K562 (cell line): Measurements from ENCODE around the gene SLC29A4. TPM values are rescaled to one million over a fixed set of nuclear protein-coding genes. Genes with fewer than 3 reads are reported as not detected.

Source experiments
- ARID2 ChIP-seq: fragments of 450-650 bp; IDR thresholded peaks from 2 replicates; pipeline ENCODE4 v1.6.1; 2017; ENCODE audit warnings: antibody characterized with exemption, mild to moderate bottlenecking
- BDP1 ChIP-seq: IDR thresholded peaks from 3 replicates; pipeline ENCODE4 v1.6.1; 2011; ENCODE audit not compliant: insufficient read length, insufficient read depth
- BHLHE40 ChIP-seq: IDR thresholded peaks from 2 replicates; pipeline ENCODE4 v1.6.1; 2011; ENCODE audit warnings: low read length, improper control_type of control experiment
- CXXC5 ChIP-seq: fragments of 250-450 bp; sonication (Bioruptor Pico); IDR thresholded peaks from 2 replicates; pipeline ENCODE4 v1.8.0; 2022; ENCODE audit warnings: inconsistent platforms, mild to moderate bottlenecking, moderate library complexity
- ELF2 ChIP-seq: fragments of 250-450 bp; sonication (Bioruptor Pico); IDR thresholded peaks from 2 replicates; pipeline ENCODE4 v1.5.0; 2021; ENCODE audit warnings: mild to moderate bottlenecking
- MAZ ChIP-seq, 2 experiments: fragments of 450-650 bp in 1 of 2; sonication (generic) in 1 of 2; formaldehyde crosslinking; IDR thresholded peaks in 1 of 2; conservative IDR thresholded peaks in 1 of 2; 2 replicates each; pipeline versions ENCODE4 v1.4.0 to v1.5.0; 2020; ENCODE audit warnings: mild to moderate bottlenecking in 1 of 2, missing genetic modification reagents in 1 of 2
- NRF1 ChIP-seq, 2 experiments: fragments of 450-650 bp; IDR thresholded peaks in 1 of 2; conservative IDR thresholded peaks in 1 of 2; 2 replicates each; pipeline ENCODE4 v1.6.1; 2014; ENCODE audit warnings: mild to moderate bottlenecking in 2 of 2
- TOE1 ChIP-seq, 2 experiments: fragments of 450-650 bp in 1 of 2; sonication (generic) in 1 of 2; formaldehyde crosslinking in 1 of 2; IDR thresholded peaks; 2 replicates each; pipeline versions ENCODE4 v1.7.1 to v1.8.0; 2016 to 2022; ENCODE audit warnings: borderline replicate concordance in 2 of 2, mild to moderate bottlenecking in 2 of 2, antibody characterized with exemption in 1 of 2, inconsistent platforms in 1 of 2, low read depth in 1 of 2, missing genetic modification reagents in 1 of 2, moderate library complexity in 1 of 2
- ZBTB7A ChIP-seq: IDR thresholded peaks from 2 replicates; pipeline ENCODE4 v1.6.1; 2011; ENCODE audit warnings: low read depth, mild to moderate bottlenecking, low read length, moderate library complexity, borderline replicate concordance; ENCODE audit not compliant: control insufficient read depth
- ZNF780A ChIP-seq: fragments of 250-450 bp; sonication (Bioruptor Pico); IDR thresholded peaks from 2 replicates; pipeline ENCODE4 v1.5.0; 2021; ENCODE audit warnings: mild to moderate bottlenecking
- polyA plus RNA-seq, 8 experiments: library from polyadenylated mRNA; depleted of rRNA in 4 of 8; stranded (reverse) in 5 of 8; unstranded in 3 of 8; fragments of >200 nt; fragmentation: Nextera tagmentation in 2 of 8; fragmentation: Illumina TruSeq in 1 of 8; extraction: Ambion mirVana in 2 of 8; extraction: Trizol in 1 of 8; gene quantifications; 2 replicates each; pipeline versions ENCODE4 v1.2.1 to v1.2.3, GENCODE V29; 2011 to 2014; ENCODE audit warnings: inconsistent platforms in 1 of 8, missing spikeins in 1 of 8
- total RNA-seq, 7 experiments: library from RNA; depleted of rRNA in 6 of 7; stranded (reverse); fragments of >200 nt in 6 of 7; fragmentation: Illumina TruSeq in 2 of 7; extraction: Trizol in 2 of 7; gene quantifications; 2 replicates each; pipeline versions ENCODE4 v1.2.1 to v1.2.3, GENCODE V29; 2011 to 2021; ENCODE audit warnings: low replicate concordance in 1 of 7
- TF ChIP-seq, protein P1 (sequence below): fragments of 450-650 bp; formaldehyde crosslinking; IDR thresholded peaks from 2 replicates; pipeline ENCODE4 v1.4.0; 2020; ENCODE audit warnings: mild to moderate bottlenecking, mixed read lengths
- TF ChIP-seq, protein P2 (sequence below): sonication (generic); formaldehyde crosslinking; IDR thresholded peaks from 2 replicates; pipeline ENCODE4 v1.8.0; 2022; ENCODE audit warnings: missing genetic modification reagents, mild to moderate bottlenecking, moderate library complexity, borderline replicate concordance
- TF ChIP-seq, protein P3 (sequence below), 2 experiments: IDR thresholded peaks; 2 replicates each; pipeline ENCODE4 v1.6.1; 2011; ENCODE audit warnings: borderline replicate concordance in 1 of 2, control low read depth in 1 of 2, low read depth in 1 of 2, low read length in 1 of 2, mild to moderate bottlenecking in 1 of 2, mixed read lengths in 1 of 2, moderate library complexity in 1 of 2; ENCODE audit not compliant: insufficient read depth in 1 of 2, insufficient read length in 1 of 2, poor library complexity in 1 of 2, severe bottlenecking in 1 of 2; ENCODE audit errors: extremely low read depth in 1 of 2

The SLC29A4 gene
- total and polyA plus RNA-seq, 9 of the 15 experiments (the other 6 are each of a cell fraction or from before 2014, with no cell fraction given) = 0.01 to 1.2 (median 0.37) TPM

DNA sequence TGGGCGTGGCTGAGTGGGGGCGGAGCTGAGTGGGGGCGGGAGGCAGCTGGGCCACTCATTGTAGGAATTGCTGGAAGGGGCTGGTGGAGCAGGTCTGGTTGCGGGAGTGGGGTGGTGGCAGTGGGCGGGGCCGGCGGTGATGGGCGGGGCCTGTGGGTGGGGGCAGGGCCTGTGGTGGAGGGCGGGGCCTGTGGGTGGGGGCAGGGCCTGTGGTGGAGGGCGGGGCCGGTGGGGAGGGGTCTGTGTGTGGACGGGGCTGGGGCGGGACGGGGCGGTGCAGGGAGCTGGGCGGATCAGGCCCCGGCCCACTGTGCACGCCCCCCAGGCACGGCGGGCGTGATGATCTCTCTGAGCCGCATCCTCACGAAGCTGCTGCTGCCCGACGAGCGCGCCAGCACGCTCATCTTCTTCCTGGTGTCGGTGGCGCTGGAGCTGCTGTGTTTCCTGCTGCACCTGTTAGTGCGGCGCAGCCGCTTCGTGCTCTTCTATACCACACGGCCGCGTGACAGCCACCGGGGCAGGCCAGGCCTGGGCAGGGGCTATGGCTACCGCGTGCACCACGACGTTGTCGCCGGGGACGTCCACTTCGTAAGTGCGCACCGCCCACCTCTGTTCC, 14.0 kb downstream of the SLC29A4 start (continued):
- TF ChIP-seq, protein P1, sequence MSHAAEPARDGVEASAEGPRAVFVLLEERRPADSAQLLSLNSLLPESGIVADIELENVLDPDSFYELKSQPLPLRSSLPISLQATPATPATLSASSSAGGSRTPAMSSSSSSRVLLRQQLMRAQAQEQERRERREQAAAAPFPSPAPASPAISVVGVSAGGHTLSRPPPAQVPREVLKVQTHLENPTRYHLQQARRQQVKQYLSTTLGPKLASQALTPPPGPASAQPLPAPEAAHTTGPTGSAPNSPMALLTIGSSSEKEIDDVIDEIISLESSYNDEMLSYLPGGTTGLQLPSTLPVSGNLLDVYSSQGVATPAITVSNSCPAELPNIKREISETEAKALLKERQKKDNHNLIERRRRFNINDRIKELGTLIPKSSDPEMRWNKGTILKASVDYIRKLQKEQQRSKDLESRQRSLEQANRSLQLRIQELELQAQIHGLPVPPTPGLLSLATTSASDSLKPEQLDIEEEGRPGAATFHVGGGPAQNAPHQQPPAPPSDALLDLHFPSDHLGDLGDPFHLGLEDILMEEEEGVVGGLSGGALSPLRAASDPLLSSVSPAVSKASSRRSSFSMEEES = no peak
- TF ChIP-seq ELF2 (CRISPR knock-in tag) (no peak), ZNF780A (CRISPR knock-in tag) (no peak), NRF1 (conservative IDR thresholded peaks at IDR 0.05 in 1 of 2, IDR thresholded peaks at IDR 0.05 in 1 of 2) (peak in 1 of 2 experiments; percentile 40; a peak in 1 of 4 replicates), ZBTB7A (peak; percentile 74; the same call in 1 of the 2 replicates), TOE1 (IDR thresholded peaks at IDR 0.05; ENCODE audit: borderline replicate concordance) (no peak), TOE1 (CRISPR knock-in tag; IDR thresholded peaks at IDR 0.05; ENCODE audit: borderline replicate concordance, low read depth) (no peak), CXXC5 (CRISPR knock-in tag) (peak; percentile 56), BDP1 (no peak), MAZ (CRISPR knock-in tag; conservative IDR thresholded peaks at IDR 0.05 in 1 of 2, IDR thresholded peaks at IDR 0.05 in 1 of 2) (peak in 1 of 2 experiments; percentile 55; a peak in 2 of 4 replicates), ARID2 (no peak), BHLHE40 (no peak)
- TF ChIP-seq, protein P2, sequence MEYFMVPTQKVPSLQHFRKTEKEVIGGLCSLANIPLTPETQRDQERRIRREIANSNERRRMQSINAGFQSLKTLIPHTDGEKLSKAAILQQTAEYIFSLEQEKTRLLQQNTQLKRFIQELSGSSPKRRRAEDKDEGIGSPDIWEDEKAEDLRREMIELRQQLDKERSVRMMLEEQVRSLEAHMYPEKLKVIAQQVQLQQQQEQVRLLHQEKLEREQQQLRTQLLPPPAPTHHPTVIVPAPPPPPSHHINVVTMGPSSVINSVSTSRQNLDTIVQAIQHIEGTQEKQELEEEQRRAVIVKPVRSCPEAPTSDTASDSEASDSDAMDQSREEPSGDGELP = peak; percentile 45; the same call in 1 of the 2 replicates
- TF ChIP-seq, protein P3, sequence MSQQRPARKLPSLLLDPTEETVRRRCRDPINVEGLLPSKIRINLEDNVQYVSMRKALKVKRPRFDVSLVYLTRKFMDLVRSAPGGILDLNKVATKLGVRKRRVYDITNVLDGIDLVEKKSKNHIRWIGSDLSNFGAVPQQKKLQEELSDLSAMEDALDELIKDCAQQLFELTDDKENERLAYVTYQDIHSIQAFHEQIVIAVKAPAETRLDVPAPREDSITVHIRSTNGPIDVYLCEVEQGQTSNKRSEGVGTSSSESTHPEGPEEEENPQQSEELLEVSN (IDR thresholded peaks at IDR 0.05; ENCODE audit: borderline replicate concordance in 1 of 2, extremely low read depth in 1 of 2, insufficient read depth in 1 of 2, insufficient read length in 1 of 2, low read depth in 1 of 2, low read length in 1 of 2, poor library complexity in 1 of 2, severe bottlenecking in 1 of 2) = peak; percentile 58 to 68
